Measurements from ENCODE around the gene TMEM201. TPM values are rescaled to one million over a fixed set of nuclear protein-coding genes. Genes with fewer than 3 reads are reported as not detected.
A peak's percentile ranks its signal among the peaks of the same experiment; 100 is the strongest.

The TMEM201 gene
- total and polyA plus RNA-seq, 2 of the 8 experiments (the other 6 are each of a cell fraction or from before 2014, with no cell fraction given): 8.2 to 27.1 TPM

DNA sequence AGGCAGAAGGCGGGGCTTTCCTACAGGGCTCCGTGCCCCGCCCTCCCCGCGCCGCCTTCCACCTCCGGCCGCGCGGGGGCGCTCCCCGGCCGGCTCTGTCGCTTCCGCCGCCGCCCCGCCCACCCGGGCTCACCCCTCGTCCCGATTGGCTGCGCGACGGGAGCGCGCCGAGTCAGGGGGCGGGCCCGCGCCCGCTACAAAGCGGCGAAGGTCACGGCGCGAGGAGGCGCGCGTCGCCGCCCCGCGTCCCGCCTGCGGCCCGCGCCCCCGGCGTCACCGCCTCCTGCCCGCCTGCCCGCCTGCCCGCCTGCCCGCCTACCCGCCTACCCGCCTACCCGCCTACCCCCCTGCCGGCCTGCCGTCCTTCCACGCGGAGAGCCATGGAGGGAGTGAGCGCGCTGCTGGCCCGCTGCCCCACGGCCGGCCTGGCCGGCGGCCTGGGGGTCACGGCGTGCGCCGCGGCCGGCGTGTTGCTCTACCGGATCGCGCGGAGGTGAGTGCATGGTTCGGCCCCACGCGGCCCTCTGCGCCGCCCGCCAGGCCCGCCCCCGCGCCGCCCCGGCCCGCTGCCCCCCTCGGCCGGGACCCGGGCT lies at the start of gene TMEM201 (continued):
- TF ChIP-seq, protein P1, sequence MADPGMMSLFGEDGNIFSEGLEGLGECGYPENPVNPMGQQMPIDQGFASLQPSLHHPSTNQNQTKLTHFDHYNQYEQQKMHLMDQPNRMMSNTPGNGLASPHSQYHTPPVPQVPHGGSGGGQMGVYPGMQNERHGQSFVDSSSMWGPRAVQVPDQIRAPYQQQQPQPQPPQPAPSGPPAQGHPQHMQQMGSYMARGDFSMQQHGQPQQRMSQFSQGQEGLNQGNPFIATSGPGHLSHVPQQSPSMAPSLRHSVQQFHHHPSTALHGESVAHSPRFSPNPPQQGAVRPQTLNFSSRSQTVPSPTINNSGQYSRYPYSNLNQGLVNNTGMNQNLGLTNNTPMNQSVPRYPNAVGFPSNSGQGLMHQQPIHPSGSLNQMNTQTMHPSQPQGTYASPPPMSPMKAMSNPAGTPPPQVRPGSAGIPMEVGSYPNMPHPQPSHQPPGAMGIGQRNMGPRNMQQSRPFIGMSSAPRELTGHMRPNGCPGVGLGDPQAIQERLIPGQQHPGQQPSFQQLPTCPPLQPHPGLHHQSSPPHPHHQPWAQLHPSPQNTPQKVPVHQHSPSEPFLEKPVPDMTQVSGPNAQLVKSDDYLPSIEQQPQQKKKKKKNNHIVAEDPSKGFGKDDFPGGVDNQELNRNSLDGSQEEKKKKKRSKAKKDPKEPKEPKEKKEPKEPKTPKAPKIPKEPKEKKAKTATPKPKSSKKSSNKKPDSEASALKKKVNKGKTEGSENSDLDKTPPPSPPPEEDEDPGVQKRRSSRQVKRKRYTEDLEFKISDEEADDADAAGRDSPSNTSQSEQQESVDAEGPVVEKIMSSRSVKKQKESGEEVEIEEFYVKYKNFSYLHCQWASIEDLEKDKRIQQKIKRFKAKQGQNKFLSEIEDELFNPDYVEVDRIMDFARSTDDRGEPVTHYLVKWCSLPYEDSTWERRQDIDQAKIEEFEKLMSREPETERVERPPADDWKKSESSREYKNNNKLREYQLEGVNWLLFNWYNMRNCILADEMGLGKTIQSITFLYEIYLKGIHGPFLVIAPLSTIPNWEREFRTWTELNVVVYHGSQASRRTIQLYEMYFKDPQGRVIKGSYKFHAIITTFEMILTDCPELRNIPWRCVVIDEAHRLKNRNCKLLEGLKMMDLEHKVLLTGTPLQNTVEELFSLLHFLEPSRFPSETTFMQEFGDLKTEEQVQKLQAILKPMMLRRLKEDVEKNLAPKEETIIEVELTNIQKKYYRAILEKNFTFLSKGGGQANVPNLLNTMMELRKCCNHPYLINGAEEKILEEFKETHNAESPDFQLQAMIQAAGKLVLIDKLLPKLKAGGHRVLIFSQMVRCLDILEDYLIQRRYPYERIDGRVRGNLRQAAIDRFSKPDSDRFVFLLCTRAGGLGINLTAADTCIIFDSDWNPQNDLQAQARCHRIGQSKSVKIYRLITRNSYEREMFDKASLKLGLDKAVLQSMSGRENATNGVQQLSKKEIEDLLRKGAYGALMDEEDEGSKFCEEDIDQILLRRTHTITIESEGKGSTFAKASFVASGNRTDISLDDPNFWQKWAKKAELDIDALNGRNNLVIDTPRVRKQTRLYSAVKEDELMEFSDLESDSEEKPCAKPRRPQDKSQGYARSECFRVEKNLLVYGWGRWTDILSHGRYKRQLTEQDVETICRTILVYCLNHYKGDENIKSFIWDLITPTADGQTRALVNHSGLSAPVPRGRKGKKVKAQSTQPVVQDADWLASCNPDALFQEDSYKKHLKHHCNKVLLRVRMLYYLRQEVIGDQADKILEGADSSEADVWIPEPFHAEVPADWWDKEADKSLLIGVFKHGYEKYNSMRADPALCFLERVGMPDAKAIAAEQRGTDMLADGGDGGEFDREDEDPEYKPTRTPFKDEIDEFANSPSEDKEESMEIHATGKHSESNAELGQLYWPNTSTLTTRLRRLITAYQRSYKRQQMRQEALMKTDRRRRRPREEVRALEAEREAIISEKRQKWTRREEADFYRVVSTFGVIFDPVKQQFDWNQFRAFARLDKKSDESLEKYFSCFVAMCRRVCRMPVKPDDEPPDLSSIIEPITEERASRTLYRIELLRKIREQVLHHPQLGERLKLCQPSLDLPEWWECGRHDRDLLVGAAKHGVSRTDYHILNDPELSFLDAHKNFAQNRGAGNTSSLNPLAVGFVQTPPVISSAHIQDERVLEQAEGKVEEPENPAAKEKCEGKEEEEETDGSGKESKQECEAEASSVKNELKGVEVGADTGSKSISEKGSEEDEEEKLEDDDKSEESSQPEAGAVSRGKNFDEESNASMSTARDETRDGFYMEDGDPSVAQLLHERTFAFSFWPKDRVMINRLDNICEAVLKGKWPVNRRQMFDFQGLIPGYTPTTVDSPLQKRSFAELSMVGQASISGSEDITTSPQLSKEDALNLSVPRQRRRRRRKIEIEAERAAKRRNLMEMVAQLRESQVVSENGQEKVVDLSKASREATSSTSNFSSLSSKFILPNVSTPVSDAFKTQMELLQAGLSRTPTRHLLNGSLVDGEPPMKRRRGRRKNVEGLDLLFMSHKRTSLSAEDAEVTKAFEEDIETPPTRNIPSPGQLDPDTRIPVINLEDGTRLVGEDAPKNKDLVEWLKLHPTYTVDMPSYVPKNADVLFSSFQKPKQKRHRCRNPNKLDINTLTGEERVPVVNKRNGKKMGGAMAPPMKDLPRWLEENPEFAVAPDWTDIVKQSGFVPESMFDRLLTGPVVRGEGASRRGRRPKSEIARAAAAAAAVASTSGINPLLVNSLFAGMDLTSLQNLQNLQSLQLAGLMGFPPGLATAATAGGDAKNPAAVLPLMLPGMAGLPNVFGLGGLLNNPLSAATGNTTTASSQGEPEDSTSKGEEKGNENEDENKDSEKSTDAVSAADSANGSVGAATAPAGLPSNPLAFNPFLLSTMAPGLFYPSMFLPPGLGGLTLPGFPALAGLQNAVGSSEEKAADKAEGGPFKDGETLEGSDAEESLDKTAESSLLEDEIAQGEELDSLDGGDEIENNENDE (IDR thresholded peaks at IDR 0.05; ENCODE audit: insufficient replicate concordance, low read length): no peak
- TF ChIP-seq SP2 (IDR thresholded peaks at IDR 0.05; ENCODE audit: low read length): no peak
- 0 out of 2 replicates have a peak, but pooled peaks have one; percentile 26 for TF ChIP-seq EGR1 (IDR thresholded peaks at IDR 0.05; ENCODE audit: borderline replicate concordance, low read depth, low read length)
- peak in 1 of 2 experiments; percentile 15; a peak in 1 of 4 replicates for TF ChIP-seq SIN3A (conservative IDR thresholded peaks at IDR 0.05 in 1 of 2, IDR thresholded peaks at IDR 0.05 in 1 of 2; ENCODE audit: low read depth in 1 of 2, low read length in 2 of 2)
- no peak for TF ChIP-seq KDM5A (IDR thresholded peaks at IDR 0.05; ENCODE audit: low read length)
- TF ChIP-seq BCL11A (IDR thresholded peaks at IDR 0.05; ENCODE audit: low read depth in 2 of 2, low read length in 2 of 2): no peak
- no peak for TF ChIP-seq SIRT6 (IDR thresholded peaks at IDR 0.05; ENCODE audit: low read length)
- peak; percentile 37; the same call in 1 of the 2 replicates for TF ChIP-seq TAF1 (IDR thresholded peaks at IDR 0.05; ENCODE audit: low read depth, low read length)
- TF ChIP-seq SUZ12 (IDR thresholded peaks at IDR 0.05; ENCODE audit: low read length): no peak
- peak in 1 of 2 experiments; percentile 31; a peak in 2 of 4 replicates for TF ChIP-seq RAD21 (IDR thresholded peaks at IDR 0.05 in 1 of 2, conservative IDR thresholded peaks at IDR 0.05 in 1 of 2; ENCODE audit: low read depth in 2 of 2, low read length in 2 of 2)
